Left ventricle myocardium inferior (tissue), 1 donor: Measurements from ENCODE around the gene TMEM101. TPM values are rescaled to one million over a fixed set of nuclear protein-coding genes. Genes with fewer than 3 reads are reported as not detected.
"Not testable (repeated sequence)": the region's sequence is repeated elsewhere in the genome, so short reads cannot be mapped to it uniquely, and the experiment has no call there.

ENCODE experiments used
- DNase-seq: peaks from one replicate; pipeline ENCODE4 v3.0.0-alpha.2; 2020
- H3K27ac ChIP-seq: fragments of 200-600 bp; replicated peaks from 2 replicates; pipeline ENCODE4 v1.8.0; 2021
- H3K27me3 ChIP-seq: fragments of 200-600 bp; 2 replicates; pipeline ENCODE4 v1.8.0; 2021; ENCODE audit warnings: low read depth
- H3K36me3 ChIP-seq: fragments of 200-600 bp; 2 replicates; pipeline ENCODE4 v1.8.0; 2021
- H3K4me1 ChIP-seq: fragments of 200-600 bp; 2 replicates; pipeline ENCODE4 v1.8.0; 2021
- H3K4me3 ChIP-seq: fragments of 200-600 bp; 2 replicates; pipeline ENCODE4 v1.8.0; 2021; ENCODE audit warnings: mild to moderate bottlenecking, moderate library complexity
- H3K9me3 ChIP-seq: fragments of 200-600 bp; replicated peaks from 2 replicates; pipeline ENCODE4 v1.8.0; 2021
- CTCF ChIP-seq: fragments of 200-600 bp; IDR thresholded peaks from 2 replicates; pipeline ENCODE4 v1.8.0; 2021; ENCODE audit warnings: antibody characterized with exemption, mild to moderate bottlenecking, borderline replicate concordance
- intact Hi-C: fragments of 100-400 bp; cut with micrococcal nuclease; formaldehyde crosslinking; loops from one replicate; pipeline ENCODE4 v1.11.0; 2022
- total RNA-seq: library from RNA; stranded (reverse); fragmentation: NEBNext Ultra II Directional; extraction: Animal tissue kit (Norgen Biotek cat#: 25700); gene quantifications from one replicate; pipeline ENCODE4 v1.2.1, GENCODE V29; 2021
- donor health status: DM: no; HTN: yes; CAD: no; lungs with severe emphysema.

Gene TMEM101
- total RNA-seq, 1 donor from 2014 or later: 18.3 TPM

GRCh38 chr17:44000141-44000860, 14.5 kb downstream of the TMEM101 start:
- DNase-seq: no peak
- no peak overlapping the region for H3K27ac ChIP-seq
- H3K9me3 ChIP-seq: no peaks in the 10 kb centered on the region
- H3K36me3 ChIP-seq: no peaks in the 10 kb centered on the region
- no peak overlapping the region for H3K4me3 ChIP-seq
- H3K4me1 ChIP-seq: peaks cover 11% of the 10 kb centered on the region
- no peak for TF ChIP-seq CTCF
- intact Hi-C loops: no loop called here
- H3K27me3 ChIP-seq: peaks cover 27% of the 10 kb centered on the region

- Histone ChIP-seq H3K27me3 (peaks cover 15% of the 10 kb centered on the region), H3K4me1 (peaks cover 8% of the 10 kb centered on the region), H3K36me3 (no peaks in the 10 kb centered on the region), H3K4me3 (no peak overlapping the region), H3K27ac (no peak overlapping the region), H3K9me3 (no peaks in the 10 kb centered on the region)
- DNase-seq: no peak
- TF ChIP-seq CTCF: no peak
- intact Hi-C loops: loop anchor here (10.0 kb wide), 1 partner anchor 54 kb away; the partner anchor contains the start of gene PPY
Observed at GRCh38 chr17:43999024-43999423, 15.7 kb downstream of the TMEM101 start.

- DNase-seq: no peak
- intact Hi-C loops: loop anchor here (10.0 kb wide), 1 partner anchor 54 kb away; the partner anchor contains the start of gene PPY
- peaks cover 10% of the 10 kb centered on the region for H3K27me3 ChIP-seq
- TF ChIP-seq CTCF: no peak
- no peak overlapping the region for H3K27ac ChIP-seq
- H3K4me1 ChIP-seq: peaks cover 8% of the 10 kb centered on the region
- no peaks in the 10 kb centered on the region for H3K9me3 ChIP-seq
- H3K4me3 ChIP-seq: no peak overlapping the region
- no peaks in the 10 kb centered on the region for H3K36me3 ChIP-seq
Observed at GRCh38 chr17:43998552-43998951, 16.2 kb downstream of the TMEM101 start.

- not testable (repeated sequence) for H3K9me3 ChIP-seq, H3K4me1 ChIP-seq, H3K36me3 ChIP-seq, DNase-seq, H3K27ac ChIP-seq, H3K4me3 ChIP-seq
- peaks cover 11% of the 10 kb centered on the region for H3K27me3 ChIP-seq
- intact Hi-C loops: loop anchor here (10.0 kb wide), 1 partner anchor 52 kb away; the partner anchor contains the start of gene PPY
Observed at GRCh38 chr17:43997180-43997579, 17.6 kb downstream of the TMEM101 start.

GRCh38 chr17:43995150-43995471, 19.7 kb downstream of the TMEM101 start:
- Histone ChIP-seq H3K27me3 (peaks cover 5% of the 10 kb centered on the region), H3K4me3 (no peak overlapping the region), H3K36me3 (no peaks in the 10 kb centered on the region), H3K9me3 (no peaks in the 10 kb centered on the region), H3K4me1 (peaks cover 8% of the 10 kb centered on the region), H3K27ac (no peak overlapping the region)
- TF ChIP-seq CTCF: no peak
- intact Hi-C loops: loop anchor here (10.0 kb wide), 1 partner anchor 50 kb away; the partner anchor contains the start of gene PPY
- DNase-seq: no peak
